Mesenchymal stem cell (in vitro differentiated cells and primary cell): ENCODE data around the gene SMIM29.

Experiments used
- DNase-seq: peaks from one replicate; pipeline ENCODE4 v3.0.0-alpha.2; 2013
- H2AFZ ChIP-seq: one replicate; pipeline ENCODE4 v1.6.1; 2013; ENCODE audit warnings: low read depth, mild to moderate bottlenecking, control low read depth, inconsistent platforms, low read length, moderate library complexity
- H2AK5ac ChIP-seq: 2 replicates; pipeline ENCODE4 v1.6.1; 2013; ENCODE audit warnings: low read length, moderate library complexity, mild to moderate bottlenecking, inconsistent platforms; ENCODE audit not compliant: severe bottlenecking
- H2BK120ac ChIP-seq: one replicate; pipeline ENCODE4 v1.6.1; 2013; ENCODE audit warnings: low read depth, mild to moderate bottlenecking, inconsistent platforms, low read length, moderate library complexity
- H2BK12ac ChIP-seq, 2 experiments: one replicate each; pipeline ENCODE4 v1.6.1; 2013; ENCODE audit warnings: inconsistent platforms in 2 of 2, low read length in 2 of 2, mild to moderate bottlenecking in 2 of 2, moderate library complexity in 2 of 2, control low read depth in 1 of 2
- H2BK15ac ChIP-seq: one replicate; pipeline ENCODE4 v1.6.1; 2013; ENCODE audit warnings: mild to moderate bottlenecking, low read depth, inconsistent platforms; ENCODE audit not compliant: poor library complexity, severe bottlenecking
- H2BK5ac ChIP-seq: 2 replicates; pipeline ENCODE4 v1.6.1; 2013; ENCODE audit warnings: low read depth, mild to moderate bottlenecking, low read length, control low read depth, inconsistent platforms; ENCODE audit not compliant: poor library complexity, severe bottlenecking
- H3K14ac ChIP-seq, 2 experiments: one replicate each; pipeline ENCODE4 v1.6.1; 2013; ENCODE audit warnings: inconsistent platforms in 2 of 2, low read length in 2 of 2, control low read depth in 1 of 2, mild to moderate bottlenecking in 1 of 2, moderate library complexity in 1 of 2
- H3K18ac ChIP-seq, 2 experiments: one replicate each; pipeline ENCODE4 v1.6.1; 2013; ENCODE audit warnings: inconsistent platforms in 2 of 2, low read length in 2 of 2, control low read depth in 1 of 2, low read depth in 1 of 2, mild to moderate bottlenecking in 1 of 2
- H3K23ac ChIP-seq, 2 experiments: one replicate each; pipeline ENCODE4 v1.6.1; 2013; ENCODE audit warnings: inconsistent platforms in 2 of 2, low read length in 2 of 2, mild to moderate bottlenecking in 2 of 2, moderate library complexity in 2 of 2, control low read depth in 1 of 2
- H3K27ac ChIP-seq: 2 replicates; pipeline ENCODE4 v1.5.1; 2013; ENCODE audit warnings: mild to moderate bottlenecking, moderate library complexity, low read length, control low read depth, inconsistent platforms; ENCODE audit not compliant: poor library complexity, severe bottlenecking
- H3K27me3 ChIP-seq, 2 experiments: 2 replicates each; pipeline versions ENCODE4 v1.6.1 to v1.7.0; 2013; ENCODE audit warnings: low read length in 2 of 2, mild to moderate bottlenecking in 2 of 2, moderate library complexity in 2 of 2, control low read depth in 1 of 2, inconsistent platforms in 1 of 2; ENCODE audit not compliant: control insufficient read depth in 1 of 2, insufficient read depth in 1 of 2
- H3K36me3 ChIP-seq, 2 experiments: 2 replicates each; pipeline versions ENCODE4 v1.6.1 to v1.7.0; 2013; ENCODE audit warnings: low read length in 2 of 2, control low read depth in 1 of 2, inconsistent platforms in 1 of 2, low read depth in 1 of 2, mild to moderate bottlenecking in 1 of 2; ENCODE audit not compliant: insufficient read depth in 2 of 2, control insufficient read depth in 1 of 2
- H3K4ac ChIP-seq, 2 experiments: one replicate each; pipeline ENCODE4 v1.6.1; 2013; ENCODE audit warnings: inconsistent platforms in 2 of 2, low read length in 2 of 2, mild to moderate bottlenecking in 2 of 2, moderate library complexity in 2 of 2, control low read depth in 1 of 2, low read depth in 1 of 2
- H3K4me1 ChIP-seq: 2 replicates; pipeline ENCODE4 v1.6.1; 2013; ENCODE audit warnings: low read depth, low read length, control low read depth; ENCODE audit not compliant: control insufficient read depth, insufficient read depth
- H3K4me2 ChIP-seq: 2 replicates; pipeline ENCODE4 v1.6.1; 2013; ENCODE audit warnings: low read length, mild to moderate bottlenecking, inconsistent platforms; ENCODE audit not compliant: poor library complexity, severe bottlenecking
- H3K4me3 ChIP-seq, 2 experiments: 2 replicates each; pipeline versions ENCODE4 v1.5.1 to v1.7.0; 2013; ENCODE audit warnings: low read length in 2 of 2, mild to moderate bottlenecking in 2 of 2, control low read depth in 1 of 2, low read depth in 1 of 2; ENCODE audit not compliant: insufficient read depth in 1 of 2
- H3K79me1 ChIP-seq: replicated peaks from 2 replicates; pipeline ENCODE4 v1.6.1; 2013; ENCODE audit warnings: mild to moderate bottlenecking, control low read depth, low read length, inconsistent platforms; ENCODE audit not compliant: poor library complexity, severe bottlenecking
- H3K9ac ChIP-seq: 2 replicates; pipeline ENCODE4 v1.7.0; 2013; ENCODE audit warnings: mild to moderate bottlenecking, low read length, moderate library complexity
- H3K9me3 ChIP-seq: 2 replicates; pipeline ENCODE4 v1.7.0; 2013; ENCODE audit warnings: mild to moderate bottlenecking, low read length; ENCODE audit not compliant: control insufficient read depth
- H4K8ac ChIP-seq: one replicate; pipeline ENCODE4 v1.6.1; 2013; ENCODE audit warnings: inconsistent platforms, mild to moderate bottlenecking, low read length, moderate library complexity
- H4K91ac ChIP-seq: one replicate; pipeline ENCODE4 v1.6.1; 2013; ENCODE audit warnings: mild to moderate bottlenecking, low read length, inconsistent platforms
- WGBS: methylation state at CpG from one replicate; pipeline ENCODE4 v1.1.7; 2013; ENCODE audit warnings: mixed read lengths; 5-methylcytosine and 5-hydroxymethylcytosine counted together

SMIM29 gene

DNA sequence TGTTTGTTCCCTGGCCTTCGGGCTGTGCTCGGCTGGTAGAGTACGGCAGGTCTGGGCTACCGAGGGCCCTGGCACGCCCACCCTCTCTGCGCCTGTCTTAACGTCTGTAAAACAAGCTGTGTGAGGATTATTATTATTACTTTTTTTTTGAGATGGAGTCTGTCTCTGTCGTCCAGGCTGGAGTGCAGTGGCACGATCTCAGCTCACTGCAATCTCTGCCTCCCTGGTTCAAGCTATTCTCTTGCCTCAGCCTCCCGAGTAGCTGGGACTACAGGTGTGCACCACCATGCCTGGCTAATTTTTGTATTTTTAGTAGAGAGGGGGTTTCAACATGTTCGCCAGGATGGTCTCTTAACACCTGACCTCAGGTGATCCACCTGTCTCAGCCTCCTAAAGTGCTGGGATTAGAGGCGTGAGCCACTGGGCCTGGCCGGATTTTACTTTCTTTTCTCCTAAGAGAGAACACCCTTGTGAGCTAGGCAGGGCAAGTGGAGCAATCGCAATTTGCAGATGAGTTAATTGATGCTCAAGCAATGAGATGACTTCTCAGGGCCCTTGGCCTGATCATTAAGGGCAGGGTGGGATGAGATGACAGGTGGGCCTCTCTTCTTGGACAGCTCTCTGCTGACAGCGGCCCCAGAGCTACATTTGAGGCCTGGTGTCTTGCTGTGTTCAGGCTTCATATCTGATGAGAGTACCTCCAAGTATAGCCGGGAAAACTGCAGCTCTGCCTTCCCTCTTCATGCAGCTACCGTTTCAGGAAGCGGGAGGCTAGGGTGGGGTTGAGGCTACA is 859 bp upstream of the SMIM29 start:
- Histone ChIP-seq H3K9ac (peak overlapping the region; percentile 94), H3K9me3 (no peaks in the 10 kb centered on the region), H4K91ac (peak overlapping the region; percentile 87), H3K4me2 (peak overlapping the region; percentile 51), H3K14ac (peak overlapping the region in 1 of 2 experiments; percentile 45), H3K18ac (peak overlapping the region; percentile 62 to 88), H2AFZ (peak overlapping the region; percentile 48), H3K23ac (peak overlapping the region in 1 of 2 experiments; percentile 0), H2BK12ac (peak overlapping the region in 1 of 2 experiments; percentile 17), H3K79me1 (peaks cover 6% of the 10 kb centered on the region), H2BK5ac (no peak overlapping the region), H3K4me1 (peaks cover 30% of the 10 kb centered on the region), H3K4me3 (peak overlapping the region; percentile 71 to 94), H2BK120ac (no peak overlapping the region), H3K4ac (peak overlapping the region; percentile 2 to 86), H2BK15ac (peak overlapping the region; percentile 97), H3K27ac (peak overlapping the region; percentile 40), H3K27me3 (no peaks in the 10 kb centered on the region), H3K36me3 (peaks cover 8 to 11% of the 10 kb centered on the region in 2 experiments), H4K8ac (peak overlapping the region; percentile 96), H2AK5ac (peak overlapping the region; percentile 6)
- 53% methylated on average over 18 of the region's 18 CpGs for WGBS
- DNase-seq, result no peak

DNA sequence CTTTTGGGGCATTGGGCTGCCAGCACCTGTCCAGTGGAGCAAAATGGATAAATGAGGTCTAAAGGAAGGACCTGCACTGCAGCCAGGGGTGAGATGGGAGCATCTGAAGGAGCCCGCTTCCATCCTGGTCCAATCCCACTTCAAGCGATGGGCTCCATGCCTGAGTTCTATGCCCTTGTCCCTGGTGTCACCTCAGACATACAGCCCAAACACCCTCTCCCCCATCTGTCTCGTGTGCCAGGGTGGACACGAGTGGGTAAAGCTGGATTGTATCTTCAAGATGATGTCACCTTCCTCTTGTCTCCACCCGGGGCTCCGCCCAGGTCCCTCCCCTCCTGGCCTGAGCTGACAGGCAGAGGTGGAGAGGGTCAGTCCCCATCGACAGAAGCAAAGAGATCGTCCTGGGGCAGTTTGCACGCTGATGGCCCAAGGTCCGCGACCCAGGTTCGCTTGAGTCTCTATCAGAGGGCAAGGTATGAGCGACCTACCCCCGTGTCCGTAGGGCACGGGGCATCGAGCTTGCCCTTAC is 544 bp downstream of the SMIM29 start:
- Histone ChIP-seq H2BK120ac (no peak overlapping the region), H3K4ac (peak overlapping the region; percentile 92 to 96), H3K4me1 (peaks cover 42% of the 10 kb centered on the region), H2AFZ (peak overlapping the region; percentile 42), H2BK15ac (peak overlapping the region; percentile 90), H3K23ac (peak overlapping the region in 1 of 2 experiments; percentile 87), H3K79me1 (peaks cover 6% of the 10 kb centered on the region), H3K9me3 (no peaks in the 10 kb centered on the region), H3K27ac (peak overlapping the region; percentile 58), H3K4me3 (peak overlapping the region; percentile 88 to 97), H3K9ac (peak overlapping the region; percentile 94), H3K14ac (peak overlapping the region in 1 of 2 experiments; percentile 99), H3K4me2 (peak overlapping the region; percentile 96), H3K18ac (peak overlapping the region; percentile 93 to 100), H4K8ac (peak overlapping the region; percentile 33), H3K27me3 (no peaks in the 10 kb centered on the region), H2AK5ac (no peak overlapping the region), H4K91ac (peak overlapping the region; percentile 98), H2BK12ac (peak overlapping the region; percentile 69 to 87), H2BK5ac (no peak overlapping the region), H3K36me3 (peaks cover 8 to 17% of the 10 kb centered on the region in 2 experiments)
- peak; percentile 54 for DNase-seq
- WGBS, result 11% methylated on average over 17 of the region's 17 CpGs

DNA sequence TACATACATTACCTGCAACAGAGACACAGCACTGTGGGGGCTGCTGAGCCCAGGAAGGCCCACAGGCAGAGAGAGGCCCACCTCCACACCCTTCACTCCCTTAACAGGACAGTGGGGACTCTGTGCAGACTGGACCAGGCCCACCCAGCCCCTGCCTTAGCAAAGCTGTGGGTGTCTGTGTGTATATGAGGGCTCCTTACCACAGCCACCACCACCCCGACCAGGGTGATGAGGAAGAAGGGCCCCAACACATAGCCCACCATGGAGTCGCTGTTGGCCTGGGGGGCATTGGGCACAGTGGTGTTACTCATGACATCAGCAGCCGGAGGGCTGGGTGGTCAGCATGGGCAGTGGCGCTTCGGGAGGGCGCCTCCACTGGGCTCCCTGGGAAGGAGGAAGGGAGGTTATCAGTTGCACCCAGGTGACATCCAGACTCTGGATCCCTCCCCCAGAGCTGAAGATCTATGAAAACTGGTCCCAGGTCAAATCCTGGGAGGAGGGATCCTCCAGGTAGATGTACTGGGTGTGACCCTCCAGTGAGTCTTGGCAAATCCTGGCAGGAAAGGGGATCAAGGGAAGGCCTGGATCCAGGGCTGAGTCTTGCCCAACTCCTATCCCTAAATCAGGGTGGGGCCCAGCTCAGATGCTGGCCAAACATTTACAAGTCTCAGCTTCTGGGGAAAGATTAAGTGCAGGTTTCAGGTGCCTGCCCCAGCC is 1.2 kb downstream of the SMIM29 start:
- Histone ChIP-seq H2AK5ac (peak overlapping the region; percentile 17), H3K27ac (no peak overlapping the region), H3K4me3 (peak overlapping the region in 1 of 2 experiments; percentile 97), H3K27me3 (no peaks in the 10 kb centered on the region), H3K9me3 (no peaks in the 10 kb centered on the region), H3K14ac (no peak overlapping the region), H3K4me1 (peaks cover 47% of the 10 kb centered on the region), H4K8ac (peak overlapping the region; percentile 27), H3K18ac (no peak overlapping the region), H3K79me1 (peaks cover 6% of the 10 kb centered on the region), H3K4me2 (peak overlapping the region; percentile 96), H3K9ac (peak overlapping the region; percentile 94), H3K36me3 (peaks cover 9 to 23% of the 10 kb centered on the region in 2 experiments), H2BK15ac (no peak overlapping the region), H3K23ac (no peak overlapping the region), H4K91ac (peak overlapping the region; percentile 3), H2BK120ac (no peak overlapping the region), H2BK5ac (no peak overlapping the region), H2BK12ac (peak overlapping the region in 1 of 2 experiments; percentile 45), H3K4ac (no peak overlapping the region), H2AFZ (no peak overlapping the region)
- DNase-seq, result no peak
- WGBS, result 83% methylated on average over 5 of the region's 6 CpGs
